ENCODE measurements around the gene DHRS7B.
"Not testable (repeated sequence)": the region's sequence is repeated elsewhere in the genome, so short reads cannot be mapped to it uniquely, and the experiment has no call there.

DHRS7B gene

GRCh38 chr17:21126645-21127508 lies at the start of gene DHRS7B:
Gene DHRS7B, plus strand, starts transcription at chr17:21126964. Its CDS starts 8 bp downstream, at chr17:21126972.
- DNase-seq (ENCODE audit: low read depth): peak; percentile 97

GRCh38 chr17:21077281-21077680 lies 49.5 kb upstream of the DHRS7B start:
- TF ChIP-seq MAX (IDR thresholded peaks at IDR 0.05; ENCODE audit: low read depth, low read length): no peak
- no peak for TF ChIP-seq CTCF (IDR thresholded peaks at IDR 0.05; ENCODE audit: low read depth, low read length)
- no peak for TF ChIP-seq MYC (IDR thresholded peaks at IDR 0.05; ENCODE audit: low read depth, low read length)
- no peak for TF ChIP-seq POLR2A (IDR thresholded peaks at IDR 0.05; ENCODE audit: extremely low read depth, insufficient read length)
- DNase-seq (ENCODE audit: low read depth): no peak
- no peak overlapping the region for H3K4me3 ChIP-seq (ENCODE audit: low read depth, low read length)

More at GRCh38 chr17:21126645-21127508, at the start of gene DHRS7B:
- TF ChIP-seq MYC (IDR thresholded peaks at IDR 0.05; ENCODE audit: low read depth, low read length): peak; percentile 48; the same call in 1 of the 2 replicates
- TF ChIP-seq CTCF (IDR thresholded peaks at IDR 0.05; ENCODE audit: low read depth, low read length): no peak
- peak; percentile 34 for TF ChIP-seq MAX (IDR thresholded peaks at IDR 0.05; ENCODE audit: low read depth, low read length)
- peak; percentile 74 for TF ChIP-seq POLR2A (IDR thresholded peaks at IDR 0.05; ENCODE audit: extremely low read depth, insufficient read length)
- H3K4me3 ChIP-seq (ENCODE audit: low read depth, low read length): peak within 1 kb of the TSS; percentile 74

- H3K4me3 ChIP-seq (ENCODE audit: low read depth, low read length): no peak overlapping the region
- DNase-seq (ENCODE audit: low read depth): no peak
- TF ChIP-seq CTCF (IDR thresholded peaks at IDR 0.05; ENCODE audit: low read depth, low read length) (no peak), POLR2A (IDR thresholded peaks at IDR 0.05; ENCODE audit: extremely low read depth, insufficient read length) (no peak)
Observed at GRCh38 chr17:21078016-21078780, 48.6 kb upstream of the DHRS7B start.

- no peak overlapping the region for H3K4me3 ChIP-seq (ENCODE audit: low read depth, low read length)
- no peak for DNase-seq (ENCODE audit: low read depth)
- TF ChIP-seq CTCF (IDR thresholded peaks at IDR 0.05; ENCODE audit: low read depth, low read length) (no peak), MAX (IDR thresholded peaks at IDR 0.05; ENCODE audit: low read depth, low read length) (no peak), MYC (IDR thresholded peaks at IDR 0.05; ENCODE audit: low read depth, low read length) (no peak), POLR2A (IDR thresholded peaks at IDR 0.05; ENCODE audit: extremely low read depth, insufficient read length) (no peak)
Observed at GRCh38 chr17:21079196-21079595, 47.6 kb upstream of the DHRS7B start.

GRCh38 chr17:21082001-21082436 lies 44.7 kb upstream of the DHRS7B start:
- DNase-seq (ENCODE audit: low read depth): no peak
- TF ChIP-seq MYC (IDR thresholded peaks at IDR 0.05; ENCODE audit: low read depth, low read length) (no peak), MAX (IDR thresholded peaks at IDR 0.05; ENCODE audit: low read depth, low read length) (no peak), POLR2A (IDR thresholded peaks at IDR 0.05; ENCODE audit: extremely low read depth, insufficient read length) (no peak), CTCF (IDR thresholded peaks at IDR 0.05; ENCODE audit: low read depth, low read length) (no peak)
- H3K4me3 ChIP-seq (ENCODE audit: low read depth, low read length): no peak overlapping the region

GRCh38 chr17:21085280-21085679 lies 41.5 kb upstream of the DHRS7B start:
- DNase-seq (ENCODE audit: low read depth); H3K4me3 ChIP-seq (ENCODE audit: low read depth, low read length): not testable (repeated sequence)
